K562 (cell line): Measurements from ENCODE around the gene CTIF. TPM values are rescaled to one million over a fixed set of nuclear protein-coding genes. Genes with fewer than 3 reads are reported as not detected.

ENCODE experiments used
- ATAC-seq: fragments of 200-7000 bp; cut with Tn5 transposase; 3 replicates; pipeline ENCODE4 v1.9.1; 2020; ENCODE audit warnings: moderate library complexity
- BruUV-seq: library from RNA; stranded (reverse); fragments of 400-500 nt; replicated peaks from 2 replicates; lab custom pipeline; 2021; lab: Mats Ljungman, UMichigan
- CTCF ChIA-PET: fragments of 300-600 bp; formaldehyde crosslinking; extraction: SDS; loops from one replicate; lab custom pipeline; 2021; ENCODE audit warnings: low intra/inter-chr PET ratio; lab: Yijun Ruan, JAX
- POLR2A ChIA-PET: fragments of 300-600, 350-650 bp; sonication (Branson Sonifier 250); formaldehyde crosslinking; extraction: SDS; loops from one replicate; lab custom pipeline; 2021; ENCODE audit warnings: antibody characterized with exemption, inconsistent platforms; lab: Yijun Ruan, JAX
- DNase-seq, 4 experiments: peaks; one replicate each; pipeline versions ENCODE4 v3.0.0 to v3.0.0-alpha.2; 2011 to 2018; ENCODE audit warnings: low spot score in 3 of 4, mixed read lengths in 3 of 4; ENCODE audit errors: extremely low read depth in 1 of 4
- FAIRE-seq: peaks from 2 replicates; lab custom pipeline; 2011; peaks lifted over from hg19 to GRCh38; lab: Jason Lieb, UNC
- H2AFZ ChIP-seq: 2 replicates; pipeline ENCODE4 v1.6.0; 2011; ENCODE audit warnings: low read depth, low read length, control low read depth, inconsistent platforms
- H3K27ac ChIP-seq: fragments of 200-600 bp; 3 replicates; pipeline ENCODE4 v1.8.0; 2011; ENCODE audit warnings: low read depth, mild to moderate bottlenecking, control low read depth, inconsistent platforms, low read length, moderate library complexity, mixed read lengths; ENCODE audit errors: extremely low read depth
- H3K27me3 ChIP-seq, 2 experiments: fragments of 300-600 bp in 1 of 2; 2 replicates in 1 of 2; 3 replicates in 1 of 2; pipeline versions ENCODE4 v1.6.0 to v1.8.0; 2011; ENCODE audit warnings: inconsistent platforms in 2 of 2, low read length in 2 of 2, mild to moderate bottlenecking in 1 of 2, mixed read lengths in 1 of 2, moderate library complexity in 1 of 2; ENCODE audit not compliant: control insufficient read depth in 2 of 2, insufficient read depth in 2 of 2
- H3K36me3 ChIP-seq: fragments of 300-600 bp; 3 replicates; pipeline ENCODE4 v1.8.0; 2011; ENCODE audit warnings: mild to moderate bottlenecking, low read length, inconsistent platforms; ENCODE audit not compliant: control insufficient read depth, insufficient read depth
- H3K4me1 ChIP-seq, 2 experiments: fragments of 200-600 bp in 1 of 2; replicated peaks in 1 of 2; 2 replicates in 1 of 2; 3 replicates in 1 of 2; pipeline versions ENCODE4 v1.5.1 to v1.8.0; 2011; ENCODE audit warnings: inconsistent platforms in 2 of 2, low read length in 2 of 2, mild to moderate bottlenecking in 1 of 2, mixed read lengths in 1 of 2, moderate library complexity in 1 of 2; ENCODE audit not compliant: control insufficient read depth in 2 of 2, insufficient read depth in 2 of 2
- H3K4me2 ChIP-seq: 2 replicates; pipeline ENCODE4 v1.6.1; 2011; ENCODE audit warnings: low read length, control low read depth, inconsistent platforms, mixed read lengths; ENCODE audit not compliant: insufficient read depth
- H3K4me3 ChIP-seq: fragments of 200-600 bp; sonication (generic), shearing (Covaris generic); 2 replicates; pipeline ENCODE4 v1.5.1; 2016; ENCODE audit warnings: control low read depth, inconsistent platforms
- H3K79me2 ChIP-seq: fragments of 200-600 bp; 3 replicates; pipeline ENCODE4 v1.8.0; 2011; ENCODE audit warnings: low read length, inconsistent platforms; ENCODE audit not compliant: control insufficient read depth, insufficient read depth
- H3K9ac ChIP-seq, 2 experiments: 2 replicates each; pipeline versions ENCODE4 v1.6.0 to v1.6.1; 2011; ENCODE audit warnings: low read depth in 2 of 2, low read length in 2 of 2, control low read depth in 1 of 2, inconsistent platforms in 1 of 2, mild to moderate bottlenecking in 1 of 2, mixed read lengths in 1 of 2; ENCODE audit not compliant: insufficient read depth in 1 of 2
- H3K9me1 ChIP-seq: one replicate; pipeline ENCODE4 v1.6.0; 2011; ENCODE audit warnings: inconsistent platforms, mild to moderate bottlenecking, low read length, moderate library complexity; ENCODE audit not compliant: control insufficient read depth, insufficient read depth
- H3K9me3 ChIP-seq: replicated peaks from 2 replicates; pipeline ENCODE4 v1.5.1; 2011; ENCODE audit warnings: low read depth, low read length, inconsistent platforms; ENCODE audit not compliant: control insufficient read depth, insufficient read depth
- H4K20me1 ChIP-seq: replicated peaks from 2 replicates; pipeline ENCODE4 v1.6.1; 2011; ENCODE audit warnings: low read length, inconsistent platforms, mixed read lengths; ENCODE audit not compliant: control insufficient read depth, insufficient read depth
- CHD7 ChIP-seq: fragments of 200-600 bp; sonication (generic); IDR thresholded peaks from one replicate; pipeline ENCODE4 v1.6.1; 2012; ENCODE audit warnings: mild to moderate bottlenecking, low read depth, low read length, inconsistent platforms
- FOXJ2 ChIP-seq: fragments of 200-800 bp; sonication (Bioruptor generic); IDR thresholded peaks from 2 replicates; pipeline ENCODE4 v1.6.1; 2016; ENCODE audit warnings: missing genetic modification characterization, missing compliant biosample characterization
- HES1 ChIP-seq: fragments of 450-650 bp; IDR thresholded peaks from 2 replicates; pipeline ENCODE4 v1.6.1; 2016; ENCODE audit warnings: low read depth, mild to moderate bottlenecking, moderate library complexity
- L3MBTL2 ChIP-seq: fragments of 450-650 bp; IDR thresholded peaks from 2 replicates; pipeline ENCODE4 v1.6.1; 2016; ENCODE audit warnings: mild to moderate bottlenecking, moderate library complexity
- MAFK ChIP-seq: IDR thresholded peaks from 2 replicates; pipeline ENCODE4 v1.6.1; 2011; ENCODE audit warnings: low read length, improper control_type of control experiment
- NFE2 ChIP-seq: IDR thresholded peaks from 2 replicates; pipeline ENCODE4 v1.6.1; 2014; ENCODE audit warnings: antibody characterized with exemption, low read depth
- NR2C1 ChIP-seq, 2 experiments: fragments of 450-650 bp; IDR thresholded peaks; 2 replicates each; pipeline ENCODE4 v1.6.1; 2017; ENCODE audit warnings: mild to moderate bottlenecking in 2 of 2, antibody characterized with exemption in 1 of 2, inconsistent platforms in 1 of 2, missing compliant biosample characterization in 1 of 2, missing genetic modification characterization in 1 of 2
- POLR3A ChIP-seq: IDR thresholded peaks from 2 replicates; pipeline ENCODE4 v1.6.1; 2011; ENCODE audit warnings: borderline replicate concordance, mild to moderate bottlenecking, moderate library complexity; ENCODE audit not compliant: insufficient read length, insufficient read depth; ENCODE audit errors: extremely low read depth
- SP1 ChIP-seq: sonication (generic); formaldehyde crosslinking; IDR thresholded peaks from 2 replicates; pipeline ENCODE4 v1.8.1; 2022; ENCODE audit warnings: mild to moderate bottlenecking, missing genetic modification reagents
- ZBTB8A ChIP-seq: fragments of 450-650 bp; IDR thresholded peaks from 2 replicates; pipeline ENCODE4 v1.6.1; 2018; ENCODE audit warnings: mild to moderate bottlenecking, moderate library complexity; ENCODE audit not compliant: partially characterized antibody
- ZNF217 ChIP-seq: sonication (generic); formaldehyde crosslinking; IDR thresholded peaks from 2 replicates; pipeline ENCODE4 v1.8.0; 2022; ENCODE audit warnings: mild to moderate bottlenecking, missing genetic modification reagents
- ZNF561 ChIP-seq: fragments of 450-650 bp; formaldehyde crosslinking; conservative IDR thresholded peaks from 2 replicates; pipeline ENCODE4 v1.4.0; 2020; ENCODE audit warnings: mild to moderate bottlenecking, moderate library complexity
- WGBS: fragments of 100-300 bp; shearing (Covaris generic); methylation state at CpG from one replicate; pipeline ENCODE4 v1.1.6; 2016; ENCODE audit warnings: low coverage, mixed read lengths; ENCODE audit not compliant: insufficient coverage; ENCODE audit errors: missing lambda C conversion rate; 5-methylcytosine and 5-hydroxymethylcytosine counted together
- in situ Hi-C: fragments of 300-500 bp; cut with MboI; formaldehyde crosslinking; loops from 4 replicates; pipeline ENCODE4 v1.15.0; 2018; ENCODE audit warnings: inconsistent platforms, mixed read lengths
- intact Hi-C: fragments of 100-400 bp; cut with micrococcal nuclease; formaldehyde crosslinking; loops from 2 replicates; pipeline ENCODE4 v1.14.2; 2022
- polyA plus RNA-seq, 8 experiments: library from polyadenylated mRNA; depleted of rRNA in 4 of 8; stranded (reverse) in 5 of 8; unstranded in 3 of 8; fragments of >200 nt; fragmentation: Nextera tagmentation in 2 of 8; fragmentation: Illumina TruSeq in 1 of 8; extraction: Ambion mirVana in 2 of 8; extraction: Trizol in 1 of 8; gene quantifications; 2 replicates each; pipeline versions ENCODE4 v1.2.1 to v1.2.3, GENCODE V29; 2011 to 2014; ENCODE audit warnings: inconsistent platforms in 1 of 8, missing spikeins in 1 of 8
- total RNA-seq, 7 experiments: library from RNA; depleted of rRNA in 6 of 7; stranded (reverse); fragments of >200 nt in 6 of 7; fragmentation: Illumina TruSeq in 2 of 7; extraction: Trizol in 2 of 7; gene quantifications; 2 replicates each; pipeline versions ENCODE4 v1.2.1 to v1.2.3, GENCODE V29; 2011 to 2021; ENCODE audit warnings: low replicate concordance in 1 of 7

CTIF gene
- total and polyA plus RNA-seq, 9 of the 15 experiments (the other 6 are each of a cell fraction or from before 2014, with no cell fraction given): 0.17 to 11.5 (median 2.2) TPM

- POLR2A ChIA-PET: interaction anchor here (1.3 kb wide), 1 partner anchor 13 kb away, joined by 3 read pairs; no protein-coding TSS in a partner anchor
- Histone ChIP-seq H3K27ac (no peak overlapping the region), H2AFZ (no peak overlapping the region), H3K9me1 (no peaks in the 10 kb centered on the region), H3K4me1 (peaks cover 0 to 11% of the 10 kb centered on the region in 2 experiments; a peak in 2 of 5 replicates), H4K20me1 (no peaks in the 10 kb centered on the region; the same call in 1 of the 2 replicates), H3K4me3 (no peak overlapping the region), H3K9ac (no peak overlapping the region), H3K9me3 (no peaks in the 10 kb centered on the region), H3K36me3 (no peaks in the 10 kb centered on the region), H3K4me2 (no peak overlapping the region), H3K79me2 (no peaks in the 10 kb centered on the region), H3K27me3 (no peaks in the 10 kb centered on the region)
- WGBS: no CpG with 5 or more reads among the region's 1 CpG
- CTCF ChIA-PET: no interaction called here
- FAIRE-seq: no peak
- intact Hi-C loops: loop anchor here (10.0 kb wide), 1 partner anchor 106 kb away; no protein-coding TSS in a partner anchor
- in situ Hi-C loops: no loop called here
- BruUV-seq: no TSS peak
- ATAC-seq: no peak
- DNase-seq: no peak
- TF ChIP-seq CHD7: no peak
- no peak for TF ChIP-seq HES1
- TF ChIP-seq ZNF217 (CRISPR knock-in tag): no peak
- no peak for TF ChIP-seq NR2C1 (IDR thresholded peaks at IDR 0.05)
- TF ChIP-seq NR2C1 (tag; IDR thresholded peaks at IDR 0.05): no peak
- no peak for TF ChIP-seq ZNF561 (CRISPR knock-in tag)
- no peak for TF ChIP-seq SP1 (CRISPR knock-in tag)
- TF ChIP-seq ZBTB8A: no peak
- no peak for TF ChIP-seq MAFK
- no peak for TF ChIP-seq L3MBTL2
- TF ChIP-seq FOXJ2 (tag): no peak
- no peak for TF ChIP-seq POLR3A
- TF ChIP-seq NFE2: no peak
Observed at GRCh38 chr18:48788373-48788772, 249.5 kb downstream of the CTIF start.
